NCI-H526 treated with DMSO at 0.1 percent for 48 hours (cell line): ENCODE results near the gene DMC1.
"Not testable (repeated sequence)": the region's sequence is repeated elsewhere in the genome, so short reads cannot be mapped to it uniquely, and the experiment has no call there.

Experiments
- DNase-seq: peaks from one replicate; lab custom pipeline; 2025; lab: John Stamatoyannopoulos, UW

The DMC1 gene

GRCh38 chr22:38501797-38502672 is 67.9 kb downstream of the DMC1 start:
- no peak for DNase-seq

GRCh38 chr22:38497869-38498268 is 72.1 kb downstream of the DMC1 start:
- DNase-seq = no peak

- no peak for DNase-seq
Observed at GRCh38 chr22:38494939-38495338, 75.0 kb downstream of the DMC1 start.

DNA sequence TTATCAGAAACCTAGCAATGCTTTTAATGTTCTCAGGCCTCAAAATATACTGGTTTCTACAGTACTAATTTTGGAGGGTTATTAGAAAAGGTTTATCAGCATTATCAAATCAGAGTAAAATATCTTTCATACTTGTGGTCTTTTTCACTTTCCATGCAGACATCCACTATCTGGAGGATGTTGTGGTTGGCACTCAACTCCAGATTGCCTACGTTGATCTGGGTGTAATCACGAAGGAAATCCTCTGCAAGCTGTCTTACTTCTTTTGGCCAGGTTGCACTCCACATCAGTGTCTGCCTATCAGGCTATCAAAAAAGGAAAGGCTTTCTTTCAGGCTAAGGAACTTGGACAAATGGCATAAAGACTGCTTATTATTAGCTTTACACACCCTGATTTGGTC is 75.5 kb downstream of the DMC1 start:
- no peak for DNase-seq

DNA sequence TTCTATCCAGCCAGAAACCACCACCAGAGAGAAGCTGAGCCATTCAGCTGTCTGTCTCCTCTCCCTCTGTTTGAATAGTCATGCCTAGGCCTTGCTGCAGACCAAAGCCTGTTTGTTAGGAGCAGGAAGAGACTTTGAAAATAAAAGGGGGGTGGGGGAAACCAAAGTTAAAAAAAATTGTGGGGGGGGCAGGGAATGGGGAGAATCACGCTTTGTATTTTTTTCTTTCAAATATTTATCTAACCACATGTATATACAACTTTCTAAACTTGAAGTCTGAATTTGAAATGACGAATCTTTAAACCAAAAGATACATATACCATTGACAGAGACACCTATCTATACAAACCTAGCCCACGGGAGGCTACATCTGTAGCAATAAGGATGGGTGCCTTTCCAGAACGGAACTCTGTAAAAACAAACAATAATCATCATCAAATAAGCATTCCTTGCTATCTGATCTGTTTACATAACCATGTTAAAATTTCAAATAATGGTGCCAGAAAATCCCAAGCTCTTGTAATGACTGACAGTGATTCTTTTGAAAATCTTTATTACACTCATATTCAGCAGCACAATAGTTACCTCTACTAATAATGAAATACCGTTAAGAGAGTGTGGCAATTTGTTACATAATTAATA is 78.2 kb downstream of the DMC1 start:
- DNase-seq = no peak

- DNase-seq = no peak
Observed at GRCh38 chr22:38490915-38491314, 79.1 kb downstream of the DMC1 start.

DNA sequence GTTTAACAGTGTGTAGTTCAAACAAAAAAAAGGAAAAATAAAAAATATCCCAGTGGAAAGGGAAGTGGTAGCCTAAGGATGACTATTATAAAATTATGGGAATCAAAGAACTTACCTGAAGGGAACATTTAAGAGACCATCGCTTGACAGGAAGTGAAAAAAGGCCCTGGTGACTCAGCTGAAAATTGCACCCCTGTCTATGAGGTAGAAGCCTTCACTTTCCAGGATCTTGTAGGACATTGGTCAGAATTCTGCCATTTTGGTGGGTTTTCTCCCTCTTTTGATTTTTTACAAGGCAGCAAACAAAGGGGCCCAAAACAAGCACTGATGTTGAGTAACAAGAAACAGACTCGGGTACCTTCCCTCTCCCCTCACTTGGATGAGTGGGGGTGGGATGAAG is 79.5 kb downstream of the DMC1 start:
- no peak for DNase-seq

- DNase-seq = no peak
Observed at GRCh38 chr22:38489561-38490145, 80.3 kb downstream of the DMC1 start.

GRCh38 chr22:38489142-38489541 is 80.8 kb downstream of the DMC1 start:
- no peak for DNase-seq

DNA sequence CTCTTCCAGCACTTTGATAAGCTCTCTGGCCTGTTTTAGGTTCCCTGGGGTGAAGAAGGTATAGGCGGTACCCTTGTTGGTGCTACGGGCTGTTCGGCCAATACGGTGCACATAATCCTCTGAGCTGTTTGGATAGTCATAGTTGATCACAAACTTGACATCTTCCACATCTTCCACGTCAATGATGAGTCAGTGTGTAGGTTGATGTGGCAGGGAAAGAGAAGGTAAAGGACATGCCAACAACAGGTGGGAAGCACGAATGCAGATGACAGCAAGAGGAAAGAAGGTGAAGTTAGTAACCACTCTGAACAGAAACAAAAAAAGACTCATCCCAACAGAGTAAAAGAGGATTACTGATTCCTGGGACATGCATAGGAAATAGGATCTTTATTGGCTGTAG is 82.0 kb downstream of the DMC1 start:
- DNase-seq = no peak

GRCh38 chr22:38485783-38486182 is 84.2 kb downstream of the DMC1 start:
- DNase-seq = no peak

DNA sequence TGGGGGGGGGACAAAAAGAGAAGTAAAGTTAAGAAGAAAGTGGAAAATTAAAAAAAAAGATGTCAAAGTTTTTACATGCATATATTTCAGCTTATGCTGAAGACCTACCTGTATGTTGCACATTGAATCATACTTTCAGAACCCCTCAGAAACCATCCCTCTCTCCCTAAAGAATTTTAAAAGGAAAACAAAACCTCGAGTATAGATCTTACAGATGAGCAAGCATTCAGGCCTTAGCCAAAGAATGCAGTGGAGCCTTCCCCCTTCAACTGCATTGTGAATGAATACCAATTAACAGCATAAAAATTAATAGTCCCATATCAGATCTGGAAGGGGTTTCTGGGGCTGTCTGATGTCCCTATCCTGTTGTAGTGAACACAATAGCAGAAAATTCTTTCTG is 85.7 kb downstream of the DMC1 start:
- no peak for DNase-seq

DNA sequence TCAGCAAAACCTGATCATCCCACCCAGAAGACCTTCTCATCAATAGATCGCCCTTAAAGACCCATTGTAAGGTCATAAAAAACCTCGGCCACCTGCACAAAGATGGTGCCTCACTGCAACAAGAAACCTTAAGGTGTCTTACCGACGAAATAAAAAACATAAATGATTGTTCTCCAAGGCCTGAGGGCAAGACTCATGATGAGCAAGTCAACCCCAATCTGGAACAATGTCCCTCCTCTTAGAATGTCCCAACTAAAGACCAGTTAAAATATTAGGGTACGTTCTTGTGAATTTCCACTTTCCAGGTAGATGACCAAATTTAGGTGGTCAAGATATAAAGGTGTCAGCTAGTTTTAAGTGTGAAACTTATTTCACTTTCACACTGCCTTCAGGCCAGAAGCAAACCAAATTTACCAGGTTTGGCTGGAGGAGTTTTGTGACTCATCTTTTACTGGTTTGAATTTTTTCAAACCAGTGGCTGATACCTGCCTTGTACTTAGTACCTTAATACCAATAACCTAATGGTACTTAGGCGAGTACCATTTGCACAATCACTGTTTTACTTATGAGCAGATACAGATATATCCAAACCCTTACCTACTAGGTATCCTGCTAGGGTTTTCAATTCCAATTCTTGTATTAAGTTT is 87.2 kb downstream of the DMC1 start:
- no peak for DNase-seq

- DNase-seq = no peak
Observed at GRCh38 chr22:38481871-38482332, 88.1 kb downstream of the DMC1 start.

GRCh38 chr22:38481162-38481870 is 88.7 kb downstream of the DMC1 start:
- DNase-seq = no peak

GRCh38 chr22:38479096-38479837 is 90.7 kb downstream of the DMC1 start:
- DNase-seq = no peak

DNA sequence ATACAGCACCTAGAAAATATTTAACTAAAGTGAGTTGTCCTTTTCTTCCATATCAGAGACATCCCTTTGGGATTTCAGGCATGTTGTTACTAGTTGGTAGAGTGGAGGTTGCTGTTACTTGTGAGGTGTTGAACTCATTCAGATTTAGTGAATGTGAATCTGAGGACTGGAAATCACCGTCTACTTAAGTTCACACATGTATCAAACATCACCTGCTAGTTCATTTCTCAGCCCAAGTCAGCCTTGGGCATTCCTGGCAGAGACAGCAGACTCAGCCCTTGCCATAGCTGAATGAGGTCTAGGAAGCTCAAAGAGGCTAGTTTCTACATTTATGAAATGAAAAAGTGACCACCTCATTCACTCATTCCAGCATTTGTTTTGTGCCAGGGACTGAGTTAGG is 92.4 kb downstream of the DMC1 start:
- no peak for DNase-seq

GRCh38 chr22:38474003-38474607 is 95.9 kb downstream of the DMC1 start:
- no peak for DNase-seq

DNA sequence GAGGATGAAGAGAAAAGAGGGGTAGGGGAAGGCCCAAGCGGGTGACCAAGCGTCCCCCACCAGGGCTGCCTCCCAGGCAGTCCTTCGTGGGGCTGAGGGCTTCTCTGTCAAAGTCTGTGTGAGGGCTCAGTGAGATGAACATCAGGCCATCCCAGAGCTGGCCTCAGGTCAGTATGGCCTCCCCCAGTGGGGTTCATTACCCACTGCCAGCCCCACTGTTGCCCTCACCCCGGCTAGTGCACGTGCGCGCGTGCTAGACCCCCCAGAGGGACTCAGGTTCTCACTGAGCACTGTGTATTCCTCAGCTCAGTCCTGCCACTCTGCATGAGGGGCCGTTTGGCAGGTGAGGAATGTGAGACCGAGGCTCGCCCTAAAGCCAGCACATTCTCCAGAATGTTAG is 98.7 kb downstream of the DMC1 start:
- no peak for DNase-seq

GRCh38 chr22:38470179-38470578 is 99.8 kb downstream of the DMC1 start:
- DNase-seq = not testable (repeated sequence)

GRCh38 chr22:38469306-38469781 is 100.6 kb downstream of the DMC1 start:
- no peak for DNase-seq
